ENCODE data around the gene PTPRH. TPM values are rescaled to one million over a fixed set of nuclear protein-coding genes. Genes with fewer than 3 reads are reported as not detected.
A peak's percentile ranks its signal among the peaks of the same experiment; 100 is the strongest.

The PTPRH gene
- total and polyA plus RNA-seq, 9 of the 15 experiments (the other 6 are each of a cell fraction or from before 2014, with no cell fraction given): 0.87 to 34.3 (median 22.7) TPM

DNA sequence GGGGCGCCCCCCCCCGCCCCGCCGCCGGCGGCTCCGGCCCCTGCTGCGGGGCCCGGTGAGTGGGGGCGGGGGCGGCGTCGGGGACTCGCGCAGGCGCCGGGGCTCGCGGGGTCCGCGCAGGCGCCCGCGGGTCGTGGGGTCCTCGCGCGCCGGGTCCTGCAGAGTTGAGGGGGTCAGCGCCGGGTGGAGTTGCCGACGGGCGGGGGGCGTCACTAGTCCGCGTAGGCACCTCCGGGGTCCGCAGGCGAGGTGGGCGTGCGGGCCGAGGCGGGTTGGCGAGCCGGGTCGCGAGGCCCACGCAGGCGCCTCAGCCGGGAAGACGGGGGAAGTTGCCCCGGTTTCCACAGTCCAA is 49.2 kb upstream of the PTPRH start:
- Histone ChIP-seq H4K20me1 (replicated peaks; ENCODE audit: control insufficient read depth, insufficient read depth, low read length) (peaks cover 46% of the 10 kb centered on the region), H3K9ac (ENCODE audit: insufficient read depth in 1 of 2, low read depth in 2 of 2, low read length in 2 of 2) (peak overlapping the region; percentile 94 to 99), H3K9me1 (ENCODE audit: control insufficient read depth, insufficient read depth, low read length) (peaks cover 9% of the 10 kb centered on the region), H3K4me3 (peak overlapping the region; percentile 94), H3K4me1 (replicated peaks in 1 of 2; ENCODE audit: control insufficient read depth in 2 of 2, insufficient read depth in 2 of 2, low read length in 2 of 2) (peaks cover 34 to 53% of the 10 kb centered on the region in 2 experiments; a peak in 4 of 5 replicates), H3K4me2 (ENCODE audit: insufficient read depth, low read length) (peak overlapping the region; percentile 96), H3K27me3 (ENCODE audit: control insufficient read depth in 2 of 2, insufficient read depth in 2 of 2, low read length in 2 of 2) (no peaks in the 10 kb centered on the region), H3K79me2 (ENCODE audit: control insufficient read depth, insufficient read depth, low read length) (peaks cover 54% of the 10 kb centered on the region), H2AFZ (ENCODE audit: low read depth, low read length) (peak overlapping the region; percentile 92), H3K36me3 (ENCODE audit: control insufficient read depth, insufficient read depth, low read length) (peaks cover 37% of the 10 kb centered on the region), H3K27ac (ENCODE audit: extremely low read depth, low read depth, low read length) (peak overlapping the region; percentile 97), H3K9me3 (replicated peaks; ENCODE audit: control insufficient read depth, insufficient read depth, low read depth, low read length) (no peaks in the 10 kb centered on the region)
- CTCF ChIA-PET (ENCODE audit: low intra/inter-chr PET ratio): no interaction called here
- no TSS peak for BruUV-seq (replicated peaks)
- peak; percentile 51 to 83 (median 77) for DNase-seq (ENCODE audit: extremely low read depth in 1 of 4, low spot score in 3 of 4)
- no peak for FAIRE-seq
- intact Hi-C loops (cut with micrococcal nuclease): loop anchor here (2.0 kb wide), 1 partner anchor 22 kb away; the partner anchor contains the start of gene HSPBP1
- POLR2A ChIA-PET: interaction anchor here (0.6 to 3.4 kb wide), 16 partner anchors 7 to 203 kb away, joined by 3 to 34 read pairs (median 6); partner anchors contain the start of genes HSPBP1, ISOC2, KMT5C and UBE2S
- ATAC-seq: peak; percentile 15
- in situ Hi-C loops (cut with MboI): no loop called here
- WGBS (ENCODE audit: insufficient coverage, low coverage, missing lambda C conversion rate): 5% methylated on average over 4 of the region's 53 CpGs
- TF ChIP-seq, protein P1, sequence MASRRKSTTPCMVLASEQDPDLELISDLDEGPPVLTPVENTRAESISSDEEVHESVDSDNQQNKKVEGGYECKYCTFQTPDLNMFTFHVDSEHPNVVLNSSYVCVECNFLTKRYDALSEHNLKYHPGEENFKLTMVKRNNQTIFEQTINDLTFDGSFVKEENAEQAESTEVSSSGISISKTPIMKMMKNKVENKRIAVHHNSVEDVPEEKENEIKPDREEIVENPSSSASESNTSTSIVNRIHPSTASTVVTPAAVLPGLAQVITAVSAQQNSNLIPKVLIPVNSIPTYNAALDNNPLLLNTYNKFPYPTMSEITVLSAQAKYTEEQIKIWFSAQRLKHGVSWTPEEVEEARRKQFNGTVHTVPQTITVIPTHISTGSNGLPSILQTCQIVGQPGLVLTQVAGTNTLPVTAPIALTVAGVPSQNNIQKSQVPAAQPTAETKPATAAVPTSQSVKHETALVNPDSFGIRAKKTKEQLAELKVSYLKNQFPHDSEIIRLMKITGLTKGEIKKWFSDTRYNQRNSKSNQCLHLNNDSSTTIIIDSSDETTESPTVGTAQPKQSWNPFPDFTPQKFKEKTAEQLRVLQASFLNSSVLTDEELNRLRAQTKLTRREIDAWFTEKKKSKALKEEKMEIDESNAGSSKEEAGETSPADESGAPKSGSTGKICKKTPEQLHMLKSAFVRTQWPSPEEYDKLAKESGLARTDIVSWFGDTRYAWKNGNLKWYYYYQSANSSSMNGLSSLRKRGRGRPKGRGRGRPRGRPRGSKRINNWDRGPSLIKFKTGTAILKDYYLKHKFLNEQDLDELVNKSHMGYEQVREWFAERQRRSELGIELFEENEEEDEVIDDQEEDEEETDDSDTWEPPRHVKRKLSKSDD (conservative IDR thresholded peaks at IDR 0.05; ENCODE audit: low read length): no peak
- TF ChIP-seq CHD1 (IDR thresholded peaks at IDR 0.05; ENCODE audit: low read length) (peak; percentile 57), TAL1 (IDR thresholded peaks at IDR 0.05) (no peak), ZNF75A (CRISPR knock-in tag; IDR thresholded peaks at IDR 0.05) (no peak), HDAC8 (tag; IDR thresholded peaks at IDR 0.05) (no peak), ZNF3 (CRISPR knock-in tag; IDR thresholded peaks at IDR 0.05) (no peak), NR3C1 (CRISPR knock-in tag; IDR thresholded peaks at IDR 0.05) (no peak), SAFB (IDR thresholded peaks at IDR 0.05; ENCODE audit: borderline replicate concordance, low read depth, low read length) (peak; percentile 87), ZNF239 (CRISPR knock-in tag; IDR thresholded peaks at IDR 0.05) (no peak), MCM7 (IDR thresholded peaks at IDR 0.05) (no peak), ESRRB (CRISPR knock-in tag; IDR thresholded peaks at IDR 0.05; ENCODE audit: borderline replicate concordance) (no peak), NCOA6 (IDR thresholded peaks at IDR 0.05) (no peak)
- TF ChIP-seq, protein P2, sequence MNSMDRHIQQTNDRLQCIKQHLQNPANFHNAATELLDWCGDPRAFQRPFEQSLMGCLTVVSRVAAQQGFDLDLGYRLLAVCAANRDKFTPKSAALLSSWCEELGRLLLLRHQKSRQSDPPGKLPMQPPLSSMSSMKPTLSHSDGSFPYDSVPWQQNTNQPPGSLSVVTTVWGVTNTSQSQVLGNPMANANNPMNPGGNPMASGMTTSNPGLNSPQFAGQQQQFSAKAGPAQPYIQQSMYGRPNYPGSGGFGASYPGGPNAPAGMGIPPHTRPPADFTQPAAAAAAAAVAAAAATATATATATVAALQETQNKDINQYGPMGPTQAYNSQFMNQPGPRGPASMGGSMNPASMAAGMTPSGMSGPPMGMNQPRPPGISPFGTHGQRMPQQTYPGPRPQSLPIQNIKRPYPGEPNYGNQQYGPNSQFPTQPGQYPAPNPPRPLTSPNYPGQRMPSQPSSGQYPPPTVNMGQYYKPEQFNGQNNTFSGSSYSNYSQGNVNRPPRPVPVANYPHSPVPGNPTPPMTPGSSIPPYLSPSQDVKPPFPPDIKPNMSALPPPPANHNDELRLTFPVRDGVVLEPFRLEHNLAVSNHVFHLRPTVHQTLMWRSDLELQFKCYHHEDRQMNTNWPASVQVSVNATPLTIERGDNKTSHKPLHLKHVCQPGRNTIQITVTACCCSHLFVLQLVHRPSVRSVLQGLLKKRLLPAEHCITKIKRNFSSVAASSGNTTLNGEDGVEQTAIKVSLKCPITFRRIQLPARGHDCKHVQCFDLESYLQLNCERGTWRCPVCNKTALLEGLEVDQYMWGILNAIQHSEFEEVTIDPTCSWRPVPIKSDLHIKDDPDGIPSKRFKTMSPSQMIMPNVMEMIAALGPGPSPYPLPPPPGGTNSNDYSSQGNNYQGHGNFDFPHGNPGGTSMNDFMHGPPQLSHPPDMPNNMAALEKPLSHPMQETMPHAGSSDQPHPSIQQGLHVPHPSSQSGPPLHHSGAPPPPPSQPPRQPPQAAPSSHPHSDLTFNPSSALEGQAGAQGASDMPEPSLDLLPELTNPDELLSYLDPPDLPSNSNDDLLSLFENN (IDR thresholded peaks at IDR 0.05; ENCODE audit: low read depth in 2 of 2, low read length in 2 of 2): no peak
- TF ChIP-seq, protein P3, sequence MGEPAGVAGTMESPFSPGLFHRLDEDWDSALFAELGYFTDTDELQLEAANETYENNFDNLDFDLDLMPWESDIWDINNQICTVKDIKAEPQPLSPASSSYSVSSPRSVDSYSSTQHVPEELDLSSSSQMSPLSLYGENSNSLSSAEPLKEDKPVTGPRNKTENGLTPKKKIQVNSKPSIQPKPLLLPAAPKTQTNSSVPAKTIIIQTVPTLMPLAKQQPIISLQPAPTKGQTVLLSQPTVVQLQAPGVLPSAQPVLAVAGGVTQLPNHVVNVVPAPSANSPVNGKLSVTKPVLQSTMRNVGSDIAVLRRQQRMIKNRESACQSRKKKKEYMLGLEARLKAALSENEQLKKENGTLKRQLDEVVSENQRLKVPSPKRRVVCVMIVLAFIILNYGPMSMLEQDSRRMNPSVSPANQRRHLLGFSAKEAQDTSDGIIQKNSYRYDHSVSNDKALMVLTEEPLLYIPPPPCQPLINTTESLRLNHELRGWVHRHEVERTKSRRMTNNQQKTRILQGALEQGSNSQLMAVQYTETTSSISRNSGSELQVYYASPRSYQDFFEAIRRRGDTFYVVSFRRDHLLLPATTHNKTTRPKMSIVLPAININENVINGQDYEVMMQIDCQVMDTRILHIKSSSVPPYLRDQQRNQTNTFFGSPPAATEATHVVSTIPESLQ (CRISPR knock-in tag; IDR thresholded peaks at IDR 0.05): 0 out of 2 replicates have a peak, but pooled peaks have one; percentile 66

Data from K562 (cell line).